Measurements from ENCODE around the gene XPR1. TPM values are rescaled to one million over a fixed set of nuclear protein-coding genes. Genes with fewer than 3 reads are reported as not detected.
A peak's percentile ranks its signal among the peaks of the same experiment; 100 is the strongest.

XPR1 gene
- total RNA-seq, 1 experiment from 2014 or later: 16.8 TPM

GRCh38 chr1:180586671-180587155 is 45.1 kb upstream of the XPR1 start:
- H3K9me3 ChIP-seq (ENCODE audit: insufficient read depth, low read depth): 0 out of 2 replicates have a peak, but pooled peaks cover 6% of the 10 kb centered on the region
- DNase-seq: peak; percentile 47 to 72
- H2AFZ ChIP-seq: no peak overlapping the region
- H3K27me3 ChIP-seq (ENCODE audit: insufficient read depth, low read depth): no peaks in the 10 kb centered on the region
- no peak overlapping the region for H3K4me2 ChIP-seq
- H3K36me3 ChIP-seq (ENCODE audit: low read depth): no peaks in the 10 kb centered on the region
- no peak overlapping the region for H3K27ac ChIP-seq
- CTCF ChIA-PET: interaction anchor here (0.7 kb wide), 1 partner anchor 529 kb away, joined by 3 read pairs; no protein-coding TSS in a partner anchor
- peaks cover 10% of the 10 kb centered on the region for H3K4me1 ChIP-seq (replicated peaks; ENCODE audit: insufficient read depth)
- POLR2A ChIA-PET (ENCODE audit: unreplicated experiment): interaction anchor here (0.6 kb wide), 1 partner anchor 23 kb away, joined by 3 read pairs; no protein-coding TSS in a partner anchor
- H3F3A ChIP-seq (ENCODE audit: insufficient read depth, low read depth): no peaks in the 10 kb centered on the region
- no peak overlapping the region for H3K4me3 ChIP-seq
- TF ChIP-seq CTCF (conservative IDR thresholded peaks at IDR 0.05) (no peak), EZH2 (IDR thresholded peaks at IDR 0.05; ENCODE audit: low read depth) (no peak)
- no peaks in the 10 kb centered on the region for H4K20me1 ChIP-seq (ENCODE audit: insufficient read depth)
- intact Hi-C loops (cut with micrococcal nuclease; ENCODE audit: unreplicated experiment): no loop called here
- H3K9me2 ChIP-seq (ENCODE audit: insufficient read depth): no peaks in the 10 kb centered on the region
- no TSS peak for BruUV-seq (replicated peaks)
- H3K79me2 ChIP-seq (ENCODE audit: low read depth): no peaks in the 10 kb centered on the region

GRCh38 chr1:180588121-180588520 is 43.7 kb upstream of the XPR1 start:
- ChIA-PET CTCF (no interaction called here), POLR2A (ENCODE audit: unreplicated experiment) (no interaction called here)
- H3K4me3 ChIP-seq: no peak overlapping the region
- H3K27me3 ChIP-seq (ENCODE audit: insufficient read depth, low read depth): no peaks in the 10 kb centered on the region
- no peaks in the 10 kb centered on the region for H3K79me2 ChIP-seq (ENCODE audit: low read depth)
- H3K36me3 ChIP-seq (ENCODE audit: low read depth): no peaks in the 10 kb centered on the region
- H3K9me2 ChIP-seq (ENCODE audit: insufficient read depth): no peaks in the 10 kb centered on the region
- H2AFZ ChIP-seq: no peak overlapping the region
- H3K4me2 ChIP-seq: no peak overlapping the region
- TF ChIP-seq CTCF (conservative IDR thresholded peaks at IDR 0.05) (no peak), EZH2 (IDR thresholded peaks at IDR 0.05; ENCODE audit: low read depth) (no peak)
- intact Hi-C loops (cut with micrococcal nuclease; ENCODE audit: unreplicated experiment): no loop called here
- H4K20me1 ChIP-seq (ENCODE audit: insufficient read depth): no peaks in the 10 kb centered on the region
- BruUV-seq (replicated peaks): no TSS peak
- H3F3A ChIP-seq (ENCODE audit: insufficient read depth, low read depth): no peaks in the 10 kb centered on the region
- 0 out of 2 replicates have a peak, but pooled peaks cover 6% of the 10 kb centered on the region for H3K9me3 ChIP-seq (ENCODE audit: insufficient read depth, low read depth)
- peaks cover 10% of the 10 kb centered on the region for H3K4me1 ChIP-seq (replicated peaks; ENCODE audit: insufficient read depth)
- no peak overlapping the region for H3K27ac ChIP-seq
- DNase-seq: no peak

- ChIA-PET POLR2A (ENCODE audit: unreplicated experiment) (no interaction called here), CTCF (no interaction called here)
- Histone ChIP-seq H3K27me3 (ENCODE audit: insufficient read depth, low read depth) (no peaks in the 10 kb centered on the region), H3K27ac (no peak overlapping the region), H3K4me1 (replicated peaks; ENCODE audit: insufficient read depth) (peaks cover 10% of the 10 kb centered on the region), H3K79me2 (ENCODE audit: low read depth) (no peaks in the 10 kb centered on the region), H3K4me2 (no peak overlapping the region), H3K36me3 (ENCODE audit: low read depth) (no peaks in the 10 kb centered on the region), H3F3A (ENCODE audit: insufficient read depth, low read depth) (no peaks in the 10 kb centered on the region), H3K4me3 (no peak overlapping the region), H3K9me3 (ENCODE audit: insufficient read depth, low read depth) (0 out of 2 replicates have a peak, but pooled peaks cover 6% of the 10 kb centered on the region), H3K9me2 (ENCODE audit: insufficient read depth) (no peaks in the 10 kb centered on the region), H2AFZ (no peak overlapping the region), H4K20me1 (ENCODE audit: insufficient read depth) (no peaks in the 10 kb centered on the region)
- DNase-seq: no peak
- BruUV-seq (replicated peaks): no TSS peak
- intact Hi-C loops (cut with micrococcal nuclease; ENCODE audit: unreplicated experiment): no loop called here
- TF ChIP-seq EZH2 (IDR thresholded peaks at IDR 0.05; ENCODE audit: low read depth) (no peak), CTCF (conservative IDR thresholded peaks at IDR 0.05) (no peak)
These were observed 40.9 kb upstream of the XPR1 start for GRCh38 chr1:180590889-180591288.

All from PC-9 (cell line).